Upper lobe of right lung (tissue), 1 donor: ENCODE measurements around the gene VILL. TPM values are rescaled to one million over a fixed set of nuclear protein-coding genes. Genes with fewer than 3 reads are reported as not detected.

Experiments used
- ATAC-seq: fragments of 200-7000 bp; cut with Tn5 transposase; one replicate; pipeline ENCODE4 v1.9.1; 2020; ENCODE audit warnings: mild to moderate bottlenecking, moderate library complexity
- DNase-seq: peaks from one replicate; pipeline ENCODE4 v3.0.0-alpha.2; 2020
- H3K27ac ChIP-seq: fragments of 200-600 bp; one replicate; pipeline ENCODE4 v1.8.0; 2022
- H3K27me3 ChIP-seq: fragments of 200-600 bp; one replicate; pipeline ENCODE4 v1.8.0; 2022; ENCODE audit warnings: mild to moderate bottlenecking
- H3K36me3 ChIP-seq: fragments of 200-600 bp; one replicate; pipeline ENCODE4 v1.8.0; 2022
- H3K4me1 ChIP-seq: fragments of 200-600 bp; one replicate; pipeline ENCODE4 v1.8.0; 2022
- H3K4me3 ChIP-seq: fragments of 200-600 bp; one replicate; pipeline ENCODE4 v1.8.0; 2022; ENCODE audit warnings: mild to moderate bottlenecking
- H3K9me3 ChIP-seq: fragments of 200-600 bp; one replicate; pipeline ENCODE4 v1.8.0; 2022
- CTCF ChIP-seq: fragments of 200-600 bp; IDR thresholded peaks from one replicate; pipeline ENCODE4 v1.8.0; 2022; ENCODE audit warnings: antibody characterized with exemption
- intact Hi-C: fragments of 100-400 bp; cut with DNase I; formaldehyde crosslinking; loops from one replicate; pipeline ENCODE4 v1.11.0; 2022
- total RNA-seq: library from RNA; stranded (reverse); fragmentation: NEBNext Ultra II Directional; extraction: Animal tissue kit (Norgen Biotek cat#: 25700); gene quantifications from one replicate; pipeline ENCODE4 v1.2.1, GENCODE V29; 2021
- donor health status: DM: no; HTN: yes; CAD: no; lungs with severe emphysema.

The VILL gene
- total RNA-seq, 1 donor from 2014 or later, result 8.9 TPM

- Histone ChIP-seq H3K4me1 (peaks cover 15% of the 10 kb centered on the region), H3K36me3 (peaks cover 29% of the 10 kb centered on the region), H3K27me3 (no peaks in the 10 kb centered on the region), H3K9me3 (no peaks in the 10 kb centered on the region), H3K27ac (no peak overlapping the region), H3K4me3 (no peak overlapping the region)
- DNase-seq (no peak), ATAC-seq (no peak)
- intact Hi-C loops, result no loop called here
- TF ChIP-seq CTCF, result no peak
Observed at GRCh38 chr3:37984051-37984450, 6.5 kb upstream of the VILL start.

GRCh38 chr3:37984596-37984995 is 6.0 kb upstream of the VILL start:
- ATAC-seq (no peak), DNase-seq (no peak)
- Histone ChIP-seq H3K27ac (no peak overlapping the region), H3K27me3 (no peaks in the 10 kb centered on the region), H3K9me3 (no peaks in the 10 kb centered on the region), H3K4me1 (peaks cover 15% of the 10 kb centered on the region), H3K4me3 (no peak overlapping the region), H3K36me3 (peaks cover 29% of the 10 kb centered on the region)
- intact Hi-C loops, result no loop called here
- no peak for TF ChIP-seq CTCF

- Histone ChIP-seq H3K36me3 (peaks cover 22% of the 10 kb centered on the region), H3K27ac (peak overlapping the region; percentile 30), H3K9me3 (no peaks in the 10 kb centered on the region), H3K4me3 (no peak overlapping the region), H3K4me1 (peaks cover 12% of the 10 kb centered on the region), H3K27me3 (no peaks in the 10 kb centered on the region)
- no peak for TF ChIP-seq CTCF
- intact Hi-C loops, result no loop called here
- ATAC-seq (peak; percentile 55), DNase-seq (peak; percentile 77)
Observed at GRCh38 chr3:37985637-37986320, 4.8 kb upstream of the VILL start.

- H3K27ac ChIP-seq, result peak overlapping the region; percentile 68
- peak; percentile 89 for DNase-seq
Observed at GRCh38 chr3:37986479-37987314, 3.9 kb upstream of the VILL start.

GRCh38 chr3:37987315-37987697 is 3.3 kb upstream of the VILL start:
- Histone ChIP-seq H3K27ac (peak overlapping the region; percentile 68), H3K9me3 (no peaks in the 10 kb centered on the region), H3K36me3 (peaks cover 7% of the 10 kb centered on the region), H3K27me3 (no peaks in the 10 kb centered on the region), H3K4me3 (no peak overlapping the region), H3K4me1 (peaks cover 12% of the 10 kb centered on the region)
- ATAC-seq (peak; percentile 1), DNase-seq (no peak)
- intact Hi-C loops, result no loop called here
- TF ChIP-seq CTCF, result no peak

More at GRCh38 chr3:37986479-37987314, 3.9 kb upstream of the VILL start:
- intact Hi-C loops, result no loop called here
- peaks cover 12% of the 10 kb centered on the region for H3K4me1 ChIP-seq
- H3K36me3 ChIP-seq, result peaks cover 13% of the 10 kb centered on the region
- H3K9me3 ChIP-seq, result no peaks in the 10 kb centered on the region
- H3K27me3 ChIP-seq, result no peaks in the 10 kb centered on the region
- H3K4me3 ChIP-seq, result no peak overlapping the region
- TF ChIP-seq CTCF, result no peak
- ATAC-seq, result peak; percentile 88
